Upper lobe of left lung (tissue), 6 donors: ENCODE data around the gene PLCB1. TPM values are rescaled to one million over a fixed set of nuclear protein-coding genes. Genes with fewer than 3 reads are reported as not detected.

Source experiments
- ATAC-seq, 2 donors: fragments of 200-7000 bp; cut with Tn5 transposase; one replicate each; pipeline ENCODE4 v1.9.1; 2022; ENCODE audit warnings: mild to moderate bottlenecking in 2 of 2, moderate library complexity in 2 of 2; ENCODE audit not compliant: low FRiP score in 2 of 2
- DNase-seq, 2 donors: peaks; one replicate each; pipeline ENCODE4 v3.0.0-alpha.2; 2019 to 2020
- H3K27ac ChIP-seq, 4 donors: fragments of 200-600 bp; sonication (generic); one replicate each; pipeline ENCODE4 v1.5.1; 2016 to 2019
- H3K27me3 ChIP-seq, 4 donors: fragments of 200-600 bp; sonication (generic); one replicate each; pipeline ENCODE4 v1.5.1; 2017 to 2019
- H3K36me3 ChIP-seq, 4 donors: fragments of 200-600 bp; sonication (generic); one replicate each; pipeline ENCODE4 v1.5.1; 2016 to 2019
- H3K4me1 ChIP-seq, 4 donors: fragments of 200-600 bp; sonication (generic); one replicate each; pipeline ENCODE4 v1.5.1; 2018 to 2019
- H3K4me3 ChIP-seq, 4 donors: fragments of 200-600 bp; sonication (generic); one replicate each; pipeline ENCODE4 v1.5.1; 2017 to 2019; ENCODE audit warnings: mild to moderate bottlenecking in 2 of 4, moderate library complexity in 1 of 4
- H3K9me3 ChIP-seq, 4 donors: fragments of 200-600 bp; sonication (generic); one replicate each; pipeline ENCODE4 v1.5.1; 2018 to 2019
- EP300 ChIP-seq, 4 donors: sonication (generic); formaldehyde crosslinking; IDR thresholded peaks; one replicate each; pipeline ENCODE4 v1.5.1; 2017; ENCODE audit warnings: antibody characterized with exemption in 4 of 4, control low read depth in 2 of 4
- POLR2A ChIP-seq, 4 donors: fragments of 450-650 bp; IDR thresholded peaks; one replicate each; pipeline ENCODE4 v1.5.1; 2016 to 2017; ENCODE audit warnings: antibody characterized with exemption in 4 of 4, mild to moderate bottlenecking in 2 of 4
- POLR2AphosphoS5 ChIP-seq, 2 donors: sonication (generic); formaldehyde crosslinking; IDR thresholded peaks; one replicate each; pipeline ENCODE4 v1.5.1; 2017; ENCODE audit warnings: antibody characterized with exemption in 2 of 2
- WGBS, 2 donors: methylation state at CpG; one replicate each; pipeline ENCODE4 v1.1.5; 2017 to 2018; 5-methylcytosine and 5-hydroxymethylcytosine counted together
- total RNA-seq, 6 donors: library from RNA; depleted of rRNA in 4 of 6; stranded (reverse); fragments of >200 nt in 4 of 6; gene quantifications; one replicate each; pipeline versions ENCODE4 v1.1.0 to v1.2.1, GENCODE V29; 2016 to 2021
- TF ChIP-seq, protein P1 (sequence below), 6 experiments: fragments of 450-650 bp in 4 of 6; fragments of 200-600 bp in 2 of 6; sonication (generic) in 2 of 6; IDR thresholded peaks; one replicate each; pipeline ENCODE4 v1.5.1; 2016 to 2019; ENCODE audit warnings: antibody characterized with exemption in 6 of 6
- donor health status: DM: no; HTN: no; CAD: no; lungs with moderate emphysema.
- donor health status: DM: no; HTN: yes; CAD: no; lungs with severe emphysema.

The PLCB1 gene
- total RNA-seq, 6 donors from 2014 or later, result 4.8 to 26.2 (median 10.7) TPM

DNA sequence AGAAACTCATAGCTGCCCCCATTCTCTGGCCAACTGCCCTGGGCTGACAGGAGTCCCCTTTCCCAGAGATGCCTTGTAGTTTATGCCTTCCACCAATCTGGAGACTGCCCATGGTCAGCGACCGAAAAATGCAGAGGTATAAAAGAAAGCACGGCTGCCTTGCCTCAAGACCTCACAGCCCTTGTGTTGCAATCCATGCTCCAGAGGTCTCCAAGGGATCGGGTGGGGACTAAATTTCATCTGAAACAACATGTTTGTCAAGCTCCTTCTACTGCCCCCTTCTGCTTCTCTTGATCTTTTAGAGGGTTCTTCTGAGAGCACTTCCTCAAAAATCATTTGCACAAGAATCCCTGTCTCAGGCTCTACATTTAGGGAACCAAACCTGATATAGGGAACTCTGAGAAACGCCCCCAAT is 128.8 kb downstream of the PLCB1 start:
- no peak overlapping the region for H3K27ac ChIP-seq
- H3K27me3 ChIP-seq, result no peaks in the 10 kb centered on the region
- ATAC-seq (peak; percentile 34 to 70), DNase-seq (no peak)
- H3K9me3 ChIP-seq, result no peaks in the 10 kb centered on the region
- 69 to 70% methylated on average over 5 of the region's 5 CpGs for whole genome bisulfite sequencing, 2 donors
- H3K4me1 ChIP-seq, result no peaks in the 10 kb centered on the region
- no peaks in the 10 kb centered on the region for H3K36me3 ChIP-seq
- no peak overlapping the region for H3K4me3 ChIP-seq
- TF ChIP-seq POLR2AphosphoS5 (IDR thresholded peaks at IDR 0.05) (no peak), EP300 (IDR thresholded peaks at IDR 0.05) (no peak), POLR2A (IDR thresholded peaks at IDR 0.05) (no peak)
- TF ChIP-seq, protein P1, sequence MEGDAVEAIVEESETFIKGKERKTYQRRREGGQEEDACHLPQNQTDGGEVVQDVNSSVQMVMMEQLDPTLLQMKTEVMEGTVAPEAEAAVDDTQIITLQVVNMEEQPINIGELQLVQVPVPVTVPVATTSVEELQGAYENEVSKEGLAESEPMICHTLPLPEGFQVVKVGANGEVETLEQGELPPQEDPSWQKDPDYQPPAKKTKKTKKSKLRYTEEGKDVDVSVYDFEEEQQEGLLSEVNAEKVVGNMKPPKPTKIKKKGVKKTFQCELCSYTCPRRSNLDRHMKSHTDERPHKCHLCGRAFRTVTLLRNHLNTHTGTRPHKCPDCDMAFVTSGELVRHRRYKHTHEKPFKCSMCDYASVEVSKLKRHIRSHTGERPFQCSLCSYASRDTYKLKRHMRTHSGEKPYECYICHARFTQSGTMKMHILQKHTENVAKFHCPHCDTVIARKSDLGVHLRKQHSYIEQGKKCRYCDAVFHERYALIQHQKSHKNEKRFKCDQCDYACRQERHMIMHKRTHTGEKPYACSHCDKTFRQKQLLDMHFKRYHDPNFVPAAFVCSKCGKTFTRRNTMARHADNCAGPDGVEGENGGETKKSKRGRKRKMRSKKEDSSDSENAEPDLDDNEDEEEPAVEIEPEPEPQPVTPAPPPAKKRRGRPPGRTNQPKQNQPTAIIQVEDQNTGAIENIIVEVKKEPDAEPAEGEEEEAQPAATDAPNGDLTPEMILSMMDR (IDR thresholded peaks at IDR 0.05), result no peak

DNA sequence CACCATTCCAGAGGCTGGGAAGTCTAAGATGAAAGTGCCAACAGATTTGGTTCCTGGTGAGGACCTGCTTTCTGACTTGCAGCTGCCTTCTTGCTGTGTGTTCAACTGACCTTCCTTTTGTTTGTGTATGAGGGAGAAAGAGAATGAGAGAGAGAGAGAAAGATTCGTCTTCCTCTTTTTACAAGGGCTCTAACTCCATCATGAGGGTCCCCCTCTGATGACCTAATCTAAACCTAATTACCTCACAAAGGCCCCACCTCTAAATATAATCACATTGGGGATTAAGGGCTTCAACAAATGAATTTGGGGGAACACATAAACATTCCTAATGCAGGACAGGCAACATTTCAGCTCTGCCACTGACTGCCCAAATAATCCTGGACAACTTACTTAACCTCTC is 130.7 kb downstream of the PLCB1 start:
- Histone ChIP-seq H3K27me3 (no peaks in the 10 kb centered on the region), H3K4me1 (no peaks in the 10 kb centered on the region), H3K36me3 (no peaks in the 10 kb centered on the region), H3K9me3 (no peaks in the 10 kb centered on the region), H3K4me3 (no peak overlapping the region), H3K27ac (no peak overlapping the region)
- ATAC-seq, result no peak
- DNase-seq, result no peak
- no peak for TF ChIP-seq POLR2A (IDR thresholded peaks at IDR 0.05)
- WGBS, 2 donors, result 64 to 76% methylated on average over 1 of the region's 1 CpG

DNA sequence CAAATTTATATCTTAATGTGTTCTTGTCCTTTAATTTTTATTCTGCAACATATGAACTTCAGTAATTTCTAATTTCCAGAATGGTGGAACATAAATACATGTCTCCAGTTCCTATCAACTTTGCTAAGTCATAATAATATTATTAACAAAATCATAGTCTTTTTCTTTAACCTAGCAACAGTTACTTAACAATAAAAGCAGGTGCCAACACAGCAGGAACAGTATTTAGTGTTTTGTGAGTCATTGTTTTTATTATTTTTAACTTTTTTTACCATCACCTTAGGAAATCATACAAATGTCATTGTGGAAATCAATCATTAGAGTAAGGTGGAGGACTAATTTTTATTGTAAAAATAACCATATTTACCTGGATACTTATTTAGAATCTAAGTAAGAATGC is 133.5 kb downstream of the PLCB1 start:
- TF ChIP-seq POLR2AphosphoS5 (IDR thresholded peaks at IDR 0.05), result no peak
- no peak for TF ChIP-seq EP300 (IDR thresholded peaks at IDR 0.05)
- TF ChIP-seq, protein P1 (IDR thresholded peaks at IDR 0.05), result no peak
- no peak for TF ChIP-seq POLR2A (IDR thresholded peaks at IDR 0.05)
- no peak for DNase-seq
- Histone ChIP-seq H3K27ac (no peak overlapping the region), H3K27me3 (no peaks in the 10 kb centered on the region), H3K4me3 (no peak overlapping the region), H3K36me3 (no peaks in the 10 kb centered on the region), H3K9me3 (no peaks in the 10 kb centered on the region), H3K4me1 (no peaks in the 10 kb centered on the region)
- no peak for ATAC-seq

GRCh38 chr20:8267009-8267408 is 134.9 kb downstream of the PLCB1 start:
- TF ChIP-seq POLR2A (IDR thresholded peaks at IDR 0.05) (no peak), EP300 (IDR thresholded peaks at IDR 0.05) (no peak), POLR2AphosphoS5 (IDR thresholded peaks at IDR 0.05) (no peak)
- TF ChIP-seq, protein P1 (IDR thresholded peaks at IDR 0.05), result no peak
- Histone ChIP-seq H3K27ac (no peak overlapping the region), H3K4me3 (no peak overlapping the region), H3K9me3 (no peaks in the 10 kb centered on the region), H3K27me3 (no peaks in the 10 kb centered on the region), H3K4me1 (no peaks in the 10 kb centered on the region), H3K36me3 (no peaks in the 10 kb centered on the region)
- ATAC-seq (no peak), DNase-seq (no peak)
- 86 to 89% methylated on average over 5 to 6 of the region's 6 CpGs for WGBS, 2 donors

GRCh38 chr20:8271727-8272126 is 139.7 kb downstream of the PLCB1 start:
- no peaks in the 10 kb centered on the region for H3K36me3 ChIP-seq
- H3K27me3 ChIP-seq, result no peaks in the 10 kb centered on the region
- DNase-seq (no peak), ATAC-seq (no peak)
- H3K27ac ChIP-seq, result no peak overlapping the region
- TF ChIP-seq EP300 (IDR thresholded peaks at IDR 0.05) (no peak), POLR2A (IDR thresholded peaks at IDR 0.05) (no peak), POLR2AphosphoS5 (IDR thresholded peaks at IDR 0.05) (no peak)
- TF ChIP-seq, protein P1 (IDR thresholded peaks at IDR 0.05), result no peak
- no peak overlapping the region for H3K4me3 ChIP-seq
- WGBS, 2 donors, result 52 to 56% methylated on average over 2 of the region's 2 CpGs
- H3K9me3 ChIP-seq, result no peaks in the 10 kb centered on the region
- H3K4me1 ChIP-seq, result no peaks in the 10 kb centered on the region
